ENCODE measurements around the gene PTCHD4. TPM values are rescaled to one million over a fixed set of nuclear protein-coding genes. Genes with fewer than 3 reads are reported as not detected.
"Not testable (repeated sequence)": the region's sequence is repeated elsewhere in the genome, so short reads cannot be mapped to it uniquely, and the experiment has no call there.

Gene PTCHD4
- total RNA-seq: not detected

GRCh38 chr6:48111143-48111506 is at the start of gene PTCHD4:
Gene PTCHD4 (minus strand): TSS chr6:48111197. CDS start chr6:48068957, 42,240 bp downstream.
- ChIA-PET CTCF (no interaction called here), POLR2A (no interaction called here)
- no peak within 1 kb of the TSS for H3K27ac Mint-ChIP-seq

GRCh38 chr6:48151142-48151541 is 40.1 kb upstream of the PTCHD4 start:
- CTCF ChIA-PET: no interaction called here
- H3K27me3 Mint-ChIP-seq: no peaks in the 10 kb centered on the region
- H3K4me1 Mint-ChIP-seq: no peaks in the 10 kb centered on the region
- peaks cover 20% of the 10 kb centered on the region for H3K9me3 Mint-ChIP-seq
- H3K4me3 Mint-ChIP-seq: no peak overlapping the region
- H3K27ac Mint-ChIP-seq: no peak overlapping the region
- DNase-seq: no peak
- no peaks in the 10 kb centered on the region for H3K36me3 Mint-ChIP-seq (ENCODE audit: low read depth)
- POLR2A ChIA-PET: no interaction called here

More at GRCh38 chr6:48111143-48111506, at the start of gene PTCHD4:
- Mint-ChIP-seq H3K9me3 (no peaks in the 10 kb centered on the region), H3K4me1 (no peaks in the 10 kb centered on the region), H3K36me3 (ENCODE audit: low read depth) (no peaks in the 10 kb centered on the region), H3K4me3 (no peak within 1 kb of the TSS), H3K27me3 (no peaks in the 10 kb centered on the region)
- DNase-seq: no peak

GRCh38 chr6:48150701-48151100 is 39.7 kb upstream of the PTCHD4 start:
- no peak for DNase-seq
- CTCF ChIA-PET: no interaction called here
- no peaks in the 10 kb centered on the region for H3K36me3 Mint-ChIP-seq (ENCODE audit: low read depth)
- H3K27ac Mint-ChIP-seq: no peak overlapping the region
- no peaks in the 10 kb centered on the region for H3K27me3 Mint-ChIP-seq
- H3K4me1 Mint-ChIP-seq: no peaks in the 10 kb centered on the region
- peaks cover 20% of the 10 kb centered on the region for H3K9me3 Mint-ChIP-seq
- POLR2A ChIA-PET: no interaction called here
- no peak overlapping the region for H3K4me3 Mint-ChIP-seq

GRCh38 chr6:48147051-48147450 is 36.1 kb upstream of the PTCHD4 start:
- ChIA-PET CTCF (no interaction called here), POLR2A (no interaction called here)
- Mint-ChIP-seq H3K27ac (no peak overlapping the region), H3K4me1 (no peaks in the 10 kb centered on the region), H3K36me3 (ENCODE audit: low read depth) (no peaks in the 10 kb centered on the region), H3K4me3 (no peak overlapping the region), H3K27me3 (no peaks in the 10 kb centered on the region), H3K9me3 (peaks cover 5% of the 10 kb centered on the region)
- no peak for DNase-seq

GRCh38 chr6:48144021-48144420 is 33.0 kb upstream of the PTCHD4 start:
- Mint-ChIP-seq H3K4me1 (no peaks in the 10 kb centered on the region), H3K27me3 (no peaks in the 10 kb centered on the region), H3K36me3 (ENCODE audit: low read depth) (no peaks in the 10 kb centered on the region), H3K9me3 (no peaks in the 10 kb centered on the region), H3K27ac (no peak overlapping the region), H3K4me3 (no peak overlapping the region)
- DNase-seq: no peak
- CTCF ChIA-PET: no interaction called here
- POLR2A ChIA-PET: no interaction called here

- no peaks in the 10 kb centered on the region for H3K36me3 Mint-ChIP-seq (ENCODE audit: low read depth)
- H3K27me3 Mint-ChIP-seq: no peaks in the 10 kb centered on the region
- DNase-seq: no peak
- no peaks in the 10 kb centered on the region for H3K4me1 Mint-ChIP-seq
- ChIA-PET POLR2A (no interaction called here), CTCF (no interaction called here)
- H3K27ac Mint-ChIP-seq: no peak overlapping the region
- no peaks in the 10 kb centered on the region for H3K9me3 Mint-ChIP-seq
- H3K4me3 Mint-ChIP-seq: no peak overlapping the region
Measured at GRCh38 chr6:48141975-48142374, 31.0 kb upstream of the PTCHD4 start.

GRCh38 chr6:48139818-48140614 is 29.0 kb upstream of the PTCHD4 start:
- CTCF ChIA-PET: no interaction called here
- Mint-ChIP-seq H3K36me3 (ENCODE audit: low read depth) (no peaks in the 10 kb centered on the region), H3K4me1 (no peaks in the 10 kb centered on the region), H3K27ac (no peak overlapping the region), H3K9me3 (no peaks in the 10 kb centered on the region), H3K4me3 (no peak overlapping the region), H3K27me3 (no peaks in the 10 kb centered on the region)
- DNase-seq: no peak
- POLR2A ChIA-PET: no interaction called here

GRCh38 chr6:48136856-48137255 is 25.9 kb upstream of the PTCHD4 start:
- Mint-ChIP-seq H3K4me1 (no peaks in the 10 kb centered on the region), H3K27ac (no peak overlapping the region), H3K9me3 (no peaks in the 10 kb centered on the region), H3K4me3 (no peak overlapping the region), H3K27me3 (no peaks in the 10 kb centered on the region), H3K36me3 (ENCODE audit: low read depth) (no peaks in the 10 kb centered on the region)
- DNase-seq: no peak
- POLR2A ChIA-PET: no interaction called here
- CTCF ChIA-PET: no interaction called here

GRCh38 chr6:48135323-48136084 is 24.5 kb upstream of the PTCHD4 start:
- Mint-ChIP-seq H3K27me3 (no peaks in the 10 kb centered on the region), H3K4me3 (no peak overlapping the region), H3K4me1 (no peaks in the 10 kb centered on the region), H3K9me3 (no peaks in the 10 kb centered on the region), H3K27ac (no peak overlapping the region), H3K36me3 (ENCODE audit: low read depth) (no peaks in the 10 kb centered on the region)
- ChIA-PET POLR2A (no interaction called here), CTCF (no interaction called here)
- DNase-seq: no peak

- no peaks in the 10 kb centered on the region for H3K36me3 Mint-ChIP-seq (ENCODE audit: low read depth)
- no peak for DNase-seq
- ChIA-PET CTCF (no interaction called here), POLR2A (no interaction called here)
- no peaks in the 10 kb centered on the region for H3K9me3 Mint-ChIP-seq
- no peaks in the 10 kb centered on the region for H3K27me3 Mint-ChIP-seq
- no peak overlapping the region for H3K4me3 Mint-ChIP-seq
- no peaks in the 10 kb centered on the region for H3K4me1 Mint-ChIP-seq
- no peak overlapping the region for H3K27ac Mint-ChIP-seq
Measured at GRCh38 chr6:48134246-48134645, 23.2 kb upstream of the PTCHD4 start.

- no peak for DNase-seq
- H3K9me3 Mint-ChIP-seq: no peaks in the 10 kb centered on the region
- no peaks in the 10 kb centered on the region for H3K4me1 Mint-ChIP-seq
- H3K4me3 Mint-ChIP-seq: no peak overlapping the region
- CTCF ChIA-PET: no interaction called here
- H3K27me3 Mint-ChIP-seq: no peaks in the 10 kb centered on the region
- H3K36me3 Mint-ChIP-seq (ENCODE audit: low read depth): no peaks in the 10 kb centered on the region
- POLR2A ChIA-PET: no interaction called here
- H3K27ac Mint-ChIP-seq: no peak overlapping the region
Measured at GRCh38 chr6:48123601-48124000, 12.6 kb upstream of the PTCHD4 start.

- DNase-seq; CTCF ChIA-PET; POLR2A ChIA-PET; H3K4me3 Mint-ChIP-seq; H3K4me1 Mint-ChIP-seq; H3K27ac Mint-ChIP-seq; H3K27me3 Mint-ChIP-seq; H3K9me3 Mint-ChIP-seq; H3K36me3 Mint-ChIP-seq (ENCODE audit: low read depth): not testable (repeated sequence)
Measured at GRCh38 chr6:48121983-48122749, 11.2 kb upstream of the PTCHD4 start.

- CTCF ChIA-PET: no interaction called here
- Mint-ChIP-seq H3K9me3 (no peaks in the 10 kb centered on the region), H3K36me3 (ENCODE audit: low read depth) (no peaks in the 10 kb centered on the region), H3K4me1 (no peaks in the 10 kb centered on the region), H3K4me3 (no peak overlapping the region), H3K27me3 (no peaks in the 10 kb centered on the region), H3K27ac (no peak overlapping the region)
- no peak for DNase-seq
- POLR2A ChIA-PET: no interaction called here
Measured at GRCh38 chr6:48116699-48117645, 6.0 kb upstream of the PTCHD4 start.
